PC-9 (cell line): Measurements from ENCODE around the gene KIF5C. TPM values are rescaled to one million over a fixed set of nuclear protein-coding genes. Genes with fewer than 3 reads are reported as not detected.

ENCODE experiments used
- BruUV-seq: library from RNA; stranded (reverse); fragments of 400-500 nt; replicated peaks from 2 replicates; lab custom pipeline; 2021; lab: Mats Ljungman, UMichigan
- CTCF ChIA-PET: fragments of 300-600 bp; sonication (Branson Sonifier 250); formaldehyde crosslinking; loops from one replicate; lab custom pipeline; 2022; ENCODE audit warnings: antibody characterized with exemption; lab: Charles Lee
- POLR2A ChIA-PET: fragments of 300-600 bp; sonication (Branson Sonifier 250); formaldehyde crosslinking; loops from one replicate; lab custom pipeline; 2022; ENCODE audit warnings: antibody characterized with exemption; ENCODE audit not compliant: unreplicated experiment; lab: Charles Lee
- DNase-seq, 2 experiments: peaks; one replicate each; pipeline versions ENCODE4 v3.0.0 to v3.0.0-alpha.2; 2015 to 2022; ENCODE audit warnings: mixed read lengths in 1 of 2
- H2AFZ ChIP-seq: fragments of 200-600 bp; sonication (generic); 2 replicates; pipeline ENCODE4 v1.8.1; 2017; ENCODE audit warnings: antibody characterized with exemption
- H3F3A ChIP-seq: fragments of 200-600 bp; sonication (generic); 2 replicates; pipeline ENCODE4 v1.8.1; 2017; ENCODE audit warnings: antibody characterized with exemption, mild to moderate bottlenecking, low read depth; ENCODE audit not compliant: insufficient read depth
- H3K27ac ChIP-seq: fragments of 200-600 bp; sonication (generic); 2 replicates; pipeline ENCODE4 v1.6.1; 2016; ENCODE audit warnings: mixed run types
- H3K27me3 ChIP-seq: fragments of 200-600 bp; sonication (generic); 2 replicates; pipeline ENCODE4 v1.6.1; 2016; ENCODE audit warnings: low read depth, mixed run types; ENCODE audit not compliant: insufficient read depth
- H3K36me3 ChIP-seq: fragments of 200-600 bp; sonication (generic); 2 replicates; pipeline ENCODE4 v1.6.1; 2016; ENCODE audit warnings: low read depth, mixed run types
- H3K4me1 ChIP-seq: fragments of 200-600 bp; sonication (generic); replicated peaks from 2 replicates; pipeline ENCODE4 v1.6.1; 2016; ENCODE audit warnings: mixed run types; ENCODE audit not compliant: insufficient read depth
- H3K4me2 ChIP-seq: fragments of 200-600 bp; sonication (generic); 2 replicates; pipeline ENCODE4 v1.6.1; 2017; ENCODE audit warnings: mixed run types
- H3K4me3 ChIP-seq: fragments of 200-600 bp; sonication (generic); 2 replicates; pipeline ENCODE4 v1.6.1; 2016; ENCODE audit warnings: mixed run types
- H3K79me2 ChIP-seq: fragments of 200-600 bp; sonication (generic); 2 replicates; pipeline ENCODE4 v1.6.1; 2017; ENCODE audit warnings: low read depth, mixed run types
- H3K9me2 ChIP-seq: fragments of 200-600 bp; sonication (generic); 2 replicates; pipeline ENCODE4 v1.8.1; 2017; ENCODE audit warnings: mild to moderate bottlenecking; ENCODE audit not compliant: insufficient read depth
- H3K9me3 ChIP-seq: fragments of 200-600 bp; sonication (generic); 2 replicates; pipeline ENCODE4 v1.8.1; 2016; ENCODE audit warnings: low read depth; ENCODE audit not compliant: insufficient read depth
- H4K20me1 ChIP-seq: fragments of 200-600 bp; sonication (generic); 2 replicates; pipeline ENCODE4 v1.8.1; 2017; ENCODE audit not compliant: insufficient read depth
- CTCF ChIP-seq: fragments of 200-600 bp; sonication (generic); conservative IDR thresholded peaks from 2 replicates; pipeline ENCODE4 v1.6.1; 2017; ENCODE audit warnings: mixed run types, antibody characterized with exemption, mild to moderate bottlenecking, moderate library complexity
- EZH2 ChIP-seq: fragments of 200-600 bp; sonication (generic); IDR thresholded peaks from 2 replicates; pipeline ENCODE4 v1.8.0; 2017; ENCODE audit warnings: antibody characterized with exemption, low read depth
- intact Hi-C: fragments of 100-400 bp; cut with micrococcal nuclease; formaldehyde crosslinking; loops from one replicate; pipeline ENCODE4 v1.10.0; 2022; ENCODE audit not compliant: unreplicated experiment
- total RNA-seq: library from RNA; stranded (reverse); gene quantifications from 2 replicates; pipeline ENCODE4 v1.2.3, GENCODE V29; 2021

KIF5C gene
- total RNA-seq, 1 experiment from 2014 or later, result 0.07 TPM

- ChIA-PET CTCF (no interaction called here), POLR2A (no interaction called here)
- no peaks in the 10 kb centered on the region for H3K36me3 ChIP-seq
- no peaks in the 10 kb centered on the region for H3K27me3 ChIP-seq
- no peaks in the 10 kb centered on the region for H3F3A ChIP-seq
- H3K4me2 ChIP-seq, result no peak overlapping the region
- H3K27ac ChIP-seq, result no peak overlapping the region
- no peaks in the 10 kb centered on the region for H3K4me1 ChIP-seq
- H3K9me2 ChIP-seq, result no peaks in the 10 kb centered on the region
- intact Hi-C loops, result no loop called here
- no TSS peak for BruUV-seq
- H4K20me1 ChIP-seq, result no peaks in the 10 kb centered on the region
- no peaks in the 10 kb centered on the region for H3K79me2 ChIP-seq
- no peak for DNase-seq
- H3K4me3 ChIP-seq, result no peak overlapping the region
- H3K9me3 ChIP-seq, result no peaks in the 10 kb centered on the region
- H2AFZ ChIP-seq, result no peak overlapping the region
- TF ChIP-seq EZH2 (no peak), CTCF (no peak)
Measured at GRCh38 chr2:149002378-149002890, 127.4 kb downstream of the KIF5C start.

GRCh38 chr2:149002891-149003740 is 128.1 kb downstream of the KIF5C start:
- Histone ChIP-seq H3K9me2 (no peaks in the 10 kb centered on the region), H3F3A (no peaks in the 10 kb centered on the region), H3K27me3 (no peaks in the 10 kb centered on the region), H4K20me1 (no peaks in the 10 kb centered on the region), H3K9me3 (no peaks in the 10 kb centered on the region), H2AFZ (no peak overlapping the region), H3K36me3 (no peaks in the 10 kb centered on the region), H3K27ac (no peak overlapping the region), H3K4me3 (no peak overlapping the region), H3K4me1 (no peaks in the 10 kb centered on the region), H3K4me2 (no peak overlapping the region), H3K79me2 (no peaks in the 10 kb centered on the region)
- POLR2A ChIA-PET, result no interaction called here
- intact Hi-C loops, result no loop called here
- no peak for DNase-seq
- TF ChIP-seq EZH2 (no peak), CTCF (no peak)
- no TSS peak for BruUV-seq
- CTCF ChIA-PET, result no interaction called here

GRCh38 chr2:149004836-149005235 is 129.8 kb downstream of the KIF5C start:
- no peaks in the 10 kb centered on the region for H3K79me2 ChIP-seq
- no peaks in the 10 kb centered on the region for H3K9me3 ChIP-seq
- H3F3A ChIP-seq, result no peaks in the 10 kb centered on the region
- no TSS peak for BruUV-seq
- H3K4me3 ChIP-seq, result no peak overlapping the region
- no peaks in the 10 kb centered on the region for H4K20me1 ChIP-seq
- intact Hi-C loops, result no loop called here
- TF ChIP-seq CTCF, result no peak
- TF ChIP-seq EZH2, result no peak
- CTCF ChIA-PET, result no interaction called here
- no peaks in the 10 kb centered on the region for H3K27me3 ChIP-seq
- no peaks in the 10 kb centered on the region for H3K36me3 ChIP-seq
- H3K4me2 ChIP-seq, result no peak overlapping the region
- no peak overlapping the region for H2AFZ ChIP-seq
- H3K4me1 ChIP-seq, result no peaks in the 10 kb centered on the region
- POLR2A ChIA-PET, result interaction anchor here (0.5 kb wide), 1 partner anchor 533 kb away, joined by 3 read pairs; no protein-coding TSS in a partner anchor
- H3K27ac ChIP-seq, result no peak overlapping the region
- DNase-seq, result no peak
- H3K9me2 ChIP-seq, result no peaks in the 10 kb centered on the region
